ENCODE data around the gene WASF2. TPM values are rescaled to one million over a fixed set of nuclear protein-coding genes. Genes with fewer than 3 reads are reported as not detected.

WASF2 gene
- total and polyA plus RNA-seq, 2 of the 8 experiments (the other 6 are each of a cell fraction or from before 2014, with no cell fraction given): 32.1 to 86.6 TPM

DNA sequence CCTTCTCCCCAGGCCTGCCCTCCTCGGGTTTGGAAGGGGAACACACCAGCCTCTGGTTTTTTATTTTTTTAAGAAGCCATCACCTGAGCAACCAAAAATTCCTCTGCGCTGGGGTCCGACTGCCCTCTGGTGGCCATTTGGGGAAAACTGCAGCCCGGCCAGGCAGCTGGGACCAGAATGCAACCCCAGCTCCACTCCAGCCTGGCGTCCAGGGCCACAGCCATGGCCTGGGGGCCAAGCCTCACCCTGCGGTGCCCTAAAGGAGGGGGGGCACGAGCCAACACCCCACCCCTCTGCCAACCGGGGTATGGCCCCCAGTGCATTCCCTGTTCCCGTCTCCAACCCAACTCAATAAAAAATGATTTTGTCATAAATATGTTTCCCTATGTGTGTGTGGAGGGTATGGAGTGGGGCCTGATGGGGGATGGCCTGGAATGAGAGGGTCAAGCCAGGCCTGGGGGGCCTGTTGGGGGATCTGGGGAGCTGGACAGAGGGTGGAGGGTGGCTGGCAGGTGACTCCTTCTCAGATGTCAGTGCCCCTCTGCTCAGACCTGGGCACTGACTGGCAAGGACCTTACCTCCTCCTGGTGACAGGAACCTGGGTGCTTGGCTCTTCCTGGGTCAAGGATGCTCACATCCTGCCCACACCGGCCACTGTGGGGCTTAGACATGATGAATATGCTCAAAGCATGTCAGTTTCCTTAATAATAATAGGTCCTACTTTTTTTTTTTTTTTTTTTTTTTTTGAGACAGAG, 94.3 kb downstream of the WASF2 start:
- 17% methylated on average over 10 of the region's 10 CpGs; no CpG with 5 or more reads in 1 of the 2 experiments for WGBS, 2 experiments (ENCODE audit: extremely low coverage in 1 of 2, insufficient coverage in 1 of 2, insufficient read length in 1 of 2, insufficient replicate concordance in 2 of 2, low coverage in 1 of 2, low lambda C conversion rate in 2 of 2, missing lambda C conversion rate in 1 of 2)
- Histone ChIP-seq H3K27me3 (replicated peaks in 1 of 4; ENCODE audit: control insufficient read depth in 3 of 4, extremely low read depth in 1 of 4, insufficient read depth in 3 of 4, low read length in 3 of 4) (no peaks in the 10 kb centered on the region), H3K9ac (replicated peaks in 1 of 4; ENCODE audit: extremely low read depth in 1 of 4, low read depth in 3 of 4, low read length in 3 of 4) (no peak overlapping the region), H4K91ac (replicated peaks; ENCODE audit: insufficient read length, low read length) (no peak overlapping the region), H3K18ac (ENCODE audit: extremely low read depth, low read length) (no peak overlapping the region), H4K5ac (ENCODE audit: insufficient read length, low read depth, low read length) (no peak overlapping the region), H3K9me3 (ENCODE audit: insufficient read depth in 2 of 2, low read depth in 1 of 2, low read length in 1 of 2) (no peaks in the 10 kb centered on the region), H3K4me2 (ENCODE audit: insufficient read depth in 1 of 2, low read depth in 2 of 2, low read length in 2 of 2) (no peak overlapping the region), H4K20me1 (replicated peaks in 1 of 2; ENCODE audit: control insufficient read depth in 1 of 2, insufficient read depth in 2 of 2, low read length in 2 of 2) (peaks cover 2 to 10% of the 10 kb centered on the region in 2 experiments), H3K79me1 (ENCODE audit: low read depth, low read length) (no peaks in the 10 kb centered on the region), H2BK5ac (ENCODE audit: low read depth, low read length) (no peak overlapping the region), H2AK5ac (ENCODE audit: low read depth, low read length) (no peak overlapping the region), H2BK12ac (ENCODE audit: low read depth, low read length) (no peak overlapping the region), H3K56ac (replicated peaks; ENCODE audit: insufficient read length, low read depth, low read length) (no peak overlapping the region), H3K23me2 (ENCODE audit: low read depth, low read length) (peaks cover 13% of the 10 kb centered on the region), H3K14ac (ENCODE audit: insufficient read length) (no peak overlapping the region), H3K23ac (ENCODE audit: insufficient read length) (no peak overlapping the region), H3K4me3 (ENCODE audit: extremely low read depth in 1 of 4, insufficient read depth in 2 of 4, low read depth in 3 of 4, low read length in 4 of 4) (no peak overlapping the region), H2AFZ (ENCODE audit: low read length) (no peak overlapping the region), H3K27ac (ENCODE audit: low read depth, low read length) (no peak overlapping the region), H3K4me1 (replicated peaks in 1 of 4; ENCODE audit: control insufficient read depth in 3 of 4, insufficient read depth in 4 of 4, low read length in 3 of 4) (peaks cover 4 to 37% (median 17%) of the 10 kb centered on the region in 4 experiments), H3K79me2 (ENCODE audit: control insufficient read depth in 1 of 2, insufficient read depth in 2 of 2, low read length in 2 of 2) (no peaks in the 10 kb centered on the region), H2BK120ac (replicated peaks; ENCODE audit: low read depth, low read length) (no peak overlapping the region), H4K8ac (ENCODE audit: extremely low read depth, insufficient read depth, low read length) (no peak overlapping the region), H2BK20ac (ENCODE audit: low read length) (no peak overlapping the region), H2BK15ac (ENCODE audit: low read length) (no peak overlapping the region), H3K36me3 (ENCODE audit: control insufficient read depth in 2 of 4, insufficient read depth in 4 of 4, low read length in 3 of 4) (no peaks in the 10 kb centered on the region), H3K4ac (replicated peaks; ENCODE audit: insufficient read length, low read depth, low read length) (no peak overlapping the region)
- DNase-seq (ENCODE audit: low read depth in 1 of 2, low spot score in 2 of 2) (peak in 1 of 2 experiments; percentile 93), FAIRE-seq (no peak)
- POLR2A ChIA-PET (ENCODE audit: partially characterized antibody): interaction anchor here (0.6 to 1.6 kb wide), 7 partner anchors 10 to 210 kb away, joined by 3 to 5 read pairs (median 3); no protein-coding TSS in a partner anchor
- CTCF ChIA-PET (ENCODE audit: partially characterized antibody): interaction anchor here (0.5 to 37.8 kb wide), 49 partner anchors 7 to 474 kb away, joined by 3 to 863 read pairs (median 4); partner anchors contain the start of genes FCN3, GPR3 and MAP3K6
- 0 out of 2 replicates have a peak, but pooled peaks have one; percentile 37 for TF ChIP-seq SP4 (IDR thresholded peaks at IDR 0.05; ENCODE audit: low read length)
- TF ChIP-seq CTBP2 (IDR thresholded peaks at IDR 0.05; ENCODE audit: borderline replicate concordance, insufficient read depth, insufficient read length, low read length): no peak
- TF ChIP-seq RAD21 (IDR thresholded peaks at IDR 0.05 in 1 of 2, conservative IDR thresholded peaks at IDR 0.05 in 1 of 2; ENCODE audit: low read depth in 2 of 2, low read length in 2 of 2): peak; percentile 89 to 93
- TF ChIP-seq CBX8 (IDR thresholded peaks at IDR 0.05; ENCODE audit: borderline replicate concordance, low read depth, low read length): no peak
- no peak for TF ChIP-seq BCL11A (IDR thresholded peaks at IDR 0.05; ENCODE audit: low read depth in 2 of 2, low read length in 2 of 2)
- TF ChIP-seq SAP30 (IDR thresholded peaks at IDR 0.05; ENCODE audit: insufficient read depth, insufficient replicate concordance, low read length): no peak
- 0 out of 3 replicates have a peak, but pooled peaks of 1 of the 2 experiments have one; percentile 17 for TF ChIP-seq POLR2A (IDR thresholded peaks at IDR 0.05; ENCODE audit: control extremely low read depth in 1 of 2, low read depth in 2 of 2, low read length in 2 of 2)
- no peak for TF ChIP-seq ATF2 (IDR thresholded peaks at IDR 0.05; ENCODE audit: low read length)
- TF ChIP-seq RBBP5 (IDR thresholded peaks at IDR 0.05; ENCODE audit: borderline replicate concordance, low read depth, low read length): no peak
- no peak for TF ChIP-seq CEBPB (IDR thresholded peaks at IDR 0.05; ENCODE audit: low read depth, low read length)

Measured in H1 (cell line).